Heart left ventricle (tissue), 13 donors: ENCODE results near the gene SNAP47.

Experiments used
- CTCF ChIP-seq, 12 donors: fragments of 200-600 bp; sonication (generic) in 4 of 12; IDR thresholded peaks; one replicate each; pipeline versions ENCODE4 v1.5.0 to v1.8.0; 2018 to 2022; ENCODE audit warnings: antibody characterized with exemption in 12 of 12, mild to moderate bottlenecking in 5 of 12
- POLR2A ChIP-seq, 2 donors: fragments of 450-650 bp; IDR thresholded peaks; one replicate each; pipeline ENCODE4 v1.6.1; 2017; ENCODE audit warnings: antibody characterized with exemption in 2 of 2, mild to moderate bottlenecking in 2 of 2, moderate library complexity in 2 of 2
- donor health status: ischemic (EF 13 %, LVEDD 7.1; RV severe dilation, severe dysfunction).
- donor health status: DM: no; HTN: yes; CAD: no.
- donor health status: DM: no; HTN: no; CAD: no.
- donor health status: ischemic (EF 25% LVEDD 6.9; RV normal size, moderate dysfunction).
- donor health status: ischemic (EF 25% LVEDD 5.7; RV mildly dilated, moderate dysfunction).
- donor health status: ischemic (EF 35%, LVEDD 5.7; RV mildly dilated, moderate dysfunction).
- donor health status: nonischemic (EF 11% LVEDD 7.7; RV severe dilation, severe dysfunction).
- donor health status: DM: yes; HTN: yes; CAD: no.
- donor health status: PGD.
- donor health status: ischemic (EF 29% LVEDD 5.4; RV normal size, mild dysfunction).
- donor health status: nonischemic (EF 23%, LVEDD 6.1; RV moderate dilation, normal function).

GRCh38 chr1:227816750-227817446, 81.7 kb downstream of the SNAP47 start:
- TF ChIP-seq CTCF (IDR thresholded peaks at IDR 0.05) (no peak), POLR2A (IDR thresholded peaks at IDR 0.05) (no peak)
